NCI-H345 treated with DMSO at 0.1 percent for 48 hours (cell line): ENCODE results near the gene LY6G6D.

Experiments used
- DNase-seq: peaks from one replicate; lab custom pipeline; 2025; ENCODE audit not compliant: unreplicated experiment; lab: John Stamatoyannopoulos, UW

LY6G6D gene

DNA sequence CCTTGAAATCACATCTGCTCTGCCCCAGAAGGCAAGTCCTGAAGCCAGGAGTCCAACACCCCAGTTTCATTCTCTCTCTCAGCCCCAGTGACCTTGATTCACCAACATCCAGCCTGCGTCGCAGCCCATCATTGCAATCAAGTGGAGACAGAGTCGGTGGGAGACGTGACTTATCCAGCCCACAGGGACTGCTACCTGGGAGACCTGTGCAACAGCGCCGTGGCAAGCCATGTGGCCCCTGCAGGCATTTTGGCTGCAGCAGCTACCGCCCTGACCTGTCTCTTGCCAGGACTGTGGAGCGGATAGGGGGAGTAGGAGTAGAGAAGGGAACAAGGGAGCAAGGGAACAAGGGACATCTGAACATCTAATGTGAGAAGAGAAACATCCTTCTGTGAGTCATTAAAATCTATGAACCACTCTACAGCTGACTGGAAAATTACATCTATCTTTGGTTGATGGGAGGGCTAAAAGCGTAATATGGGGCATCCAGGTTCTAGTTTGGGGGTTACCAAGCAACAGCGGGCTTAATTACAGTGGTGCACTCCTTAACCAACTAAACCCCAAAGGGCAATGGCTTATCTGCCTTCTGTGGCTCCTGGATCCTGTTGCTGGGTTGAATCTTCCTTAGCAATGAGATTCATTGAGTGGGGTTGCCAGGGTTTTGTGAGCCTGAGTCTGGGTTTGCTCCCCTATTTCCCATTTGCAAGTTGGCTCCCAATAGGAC lies 2.5 kb downstream of the LY6G6D start:
- DNase-seq, result no peak

DNA sequence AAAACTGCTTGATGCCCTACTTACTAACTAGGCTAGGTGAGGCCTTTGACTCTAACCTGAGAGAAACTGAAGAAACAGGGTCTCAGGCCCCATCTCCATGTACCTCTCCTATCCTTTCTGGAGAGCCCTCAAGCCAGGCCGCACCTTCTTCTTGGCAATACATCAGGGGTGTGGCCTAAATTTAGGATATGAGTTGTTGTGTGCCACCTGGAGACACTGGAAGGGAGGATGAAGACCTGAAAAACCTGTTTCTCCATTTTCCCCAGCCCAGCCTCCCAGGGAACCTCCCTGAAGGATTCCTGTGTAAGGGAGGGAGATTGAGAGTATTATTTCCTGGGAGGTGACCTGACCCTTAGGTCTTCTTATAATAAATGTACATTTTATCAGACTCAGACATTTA lies 3.1 kb downstream of the LY6G6D start:
- peak; percentile 13 for DNase-seq

DNA sequence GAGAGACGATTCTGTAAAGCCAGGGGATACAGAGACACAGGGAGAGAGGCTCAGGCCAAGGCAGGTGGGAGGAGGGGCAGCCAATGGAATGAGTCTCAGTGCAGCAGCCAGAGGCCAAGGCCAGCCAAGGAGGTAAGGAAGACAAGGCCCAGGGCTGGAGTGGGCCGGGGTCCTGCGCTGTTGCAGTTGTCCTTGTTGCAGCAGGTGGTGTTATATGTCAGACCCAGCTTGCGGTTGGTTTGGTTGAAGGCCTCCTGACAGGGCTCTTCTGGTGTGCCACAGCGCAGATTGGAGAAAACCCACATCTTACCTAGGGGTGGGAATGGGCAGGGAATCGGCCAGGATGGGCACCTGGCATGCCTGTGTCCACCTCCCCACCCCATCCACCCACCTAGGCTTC lies 3.9 kb downstream of the LY6G6D start:
- no peak for DNase-seq

DNA sequence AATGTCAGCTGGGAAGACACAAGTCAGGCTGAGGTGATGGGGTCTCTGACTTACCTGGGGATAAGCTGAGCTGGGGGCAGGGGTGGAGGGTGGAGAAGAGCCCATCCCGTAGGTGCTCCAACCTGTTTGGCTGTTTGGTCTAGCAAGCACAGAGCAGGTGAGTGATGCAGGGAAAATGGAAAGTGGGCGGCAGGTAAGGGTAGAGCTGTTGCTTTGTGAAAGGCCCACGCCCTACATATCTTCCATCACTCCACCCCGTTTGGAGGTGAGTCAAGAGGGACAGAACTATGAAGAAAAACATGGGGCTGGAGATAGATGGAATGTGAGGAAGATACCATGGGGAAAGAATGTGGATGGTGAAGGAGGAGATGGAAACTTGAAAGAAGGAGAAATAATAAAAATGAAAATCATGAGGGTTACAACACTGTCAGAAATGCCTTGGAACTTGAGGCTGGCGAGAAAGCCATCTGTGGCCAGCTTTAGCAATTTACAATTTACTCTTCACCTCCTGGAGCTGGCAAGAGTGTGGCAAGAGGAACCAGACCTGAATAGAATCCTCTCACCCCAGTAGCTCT lies 5.1 kb downstream of the LY6G6D start:
- no peak for DNase-seq

DNA sequence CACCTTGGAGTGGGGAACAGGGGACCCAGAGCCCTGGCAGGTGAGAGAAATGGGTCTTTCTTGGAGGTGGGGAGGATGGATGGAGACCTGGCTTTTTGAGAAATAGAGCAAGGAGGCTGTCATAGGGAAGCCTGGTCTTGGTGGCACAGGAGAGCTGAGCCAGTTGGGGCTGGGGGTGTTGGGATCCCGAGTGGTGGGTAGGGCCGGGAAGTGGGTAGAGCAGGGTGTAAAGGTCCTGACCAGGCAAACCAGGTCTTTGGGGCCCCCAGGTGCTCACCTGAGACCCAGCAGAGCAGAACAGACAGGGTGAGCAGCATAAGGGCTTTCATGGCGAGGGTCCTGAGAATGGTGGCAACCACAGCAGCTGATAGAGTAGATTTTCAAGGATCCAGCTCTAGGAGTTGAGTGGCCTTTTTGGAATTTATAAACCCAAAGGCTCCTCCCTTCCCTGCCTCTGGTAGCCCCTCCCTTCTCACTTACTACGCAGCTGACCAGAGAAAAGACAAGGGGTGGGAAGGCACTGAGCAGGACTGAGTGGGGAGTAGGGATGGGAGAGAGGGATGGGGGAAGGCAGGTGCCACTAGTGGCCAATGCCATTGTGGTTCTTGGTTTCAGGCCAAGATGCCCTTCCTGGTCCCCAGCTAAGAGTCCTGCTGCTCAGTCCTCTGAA lies 6.3 kb downstream of the LY6G6D start, which contains the start of gene LY6G6C:
TSS of gene LY6G6C (minus strand) at position 396 of the 670 bp plus-strand sequence. CDS start at position 329, 67 bp downstream.
- DNase-seq, result no peak

DNA sequence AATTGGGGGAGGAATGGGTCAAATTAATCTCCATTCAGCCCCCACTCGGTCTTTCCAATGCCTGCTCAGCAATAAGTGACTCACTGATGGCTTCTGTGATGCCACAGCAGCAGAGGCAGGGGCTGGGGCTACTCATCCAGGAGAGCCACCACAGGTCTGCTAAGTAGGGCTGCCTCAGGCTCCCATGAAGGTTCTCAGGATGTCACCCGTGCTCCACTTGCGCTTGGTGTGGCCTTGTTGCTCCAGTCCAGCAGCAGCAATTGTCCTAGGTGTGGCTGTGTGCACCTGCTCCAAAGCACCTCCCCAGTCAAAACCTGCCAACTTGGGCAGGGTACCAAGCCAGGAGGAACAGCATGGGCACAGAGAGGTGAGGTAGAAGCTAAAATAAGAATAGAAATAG lies 7.0 kb downstream of the LY6G6D start:
- DNase-seq, result no peak

DNA sequence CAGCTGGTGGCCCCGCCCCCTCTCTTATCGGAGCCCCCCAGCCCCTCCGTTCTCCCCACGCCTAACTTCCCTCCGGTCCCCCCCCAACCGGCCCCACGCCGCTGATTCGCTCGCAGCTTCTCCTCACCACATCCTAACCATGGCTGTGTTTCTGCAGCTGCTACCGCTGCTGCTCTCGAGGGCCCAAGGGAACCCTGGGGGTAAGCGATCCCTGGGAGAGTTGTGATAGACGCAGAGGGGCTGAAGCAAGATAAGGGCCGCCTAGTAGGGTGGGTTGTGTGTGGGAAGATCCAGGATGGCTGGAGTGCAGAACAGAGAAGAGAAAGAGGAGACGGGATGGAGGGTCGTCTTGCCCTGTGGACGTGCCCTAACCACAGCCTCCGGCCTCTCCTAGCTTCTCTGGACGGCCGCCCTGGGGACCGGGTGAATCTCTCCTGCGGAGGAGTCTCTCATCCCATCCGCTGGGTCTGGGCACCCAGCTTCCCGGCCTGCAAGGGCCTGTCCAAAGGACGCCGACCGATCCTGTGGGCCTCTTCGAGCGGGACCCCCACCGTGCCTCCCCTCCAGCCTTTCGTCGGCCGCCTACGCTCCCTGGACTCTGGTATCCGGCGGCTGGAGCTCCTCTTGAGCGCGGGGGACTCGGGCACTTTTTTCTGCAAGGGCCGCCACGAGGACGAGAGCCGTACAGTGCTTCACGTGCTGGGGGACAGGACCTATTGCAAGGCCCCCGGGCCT lies 8.3 kb downstream of the LY6G6D start, which contains the start of gene MPIG6B:
TSS of gene MPIG6B (plus strand) at position 129 of the 735 bp plus-strand sequence. CDS start at position 140, 11 bp downstream.
- DNase-seq, result no peak

DNA sequence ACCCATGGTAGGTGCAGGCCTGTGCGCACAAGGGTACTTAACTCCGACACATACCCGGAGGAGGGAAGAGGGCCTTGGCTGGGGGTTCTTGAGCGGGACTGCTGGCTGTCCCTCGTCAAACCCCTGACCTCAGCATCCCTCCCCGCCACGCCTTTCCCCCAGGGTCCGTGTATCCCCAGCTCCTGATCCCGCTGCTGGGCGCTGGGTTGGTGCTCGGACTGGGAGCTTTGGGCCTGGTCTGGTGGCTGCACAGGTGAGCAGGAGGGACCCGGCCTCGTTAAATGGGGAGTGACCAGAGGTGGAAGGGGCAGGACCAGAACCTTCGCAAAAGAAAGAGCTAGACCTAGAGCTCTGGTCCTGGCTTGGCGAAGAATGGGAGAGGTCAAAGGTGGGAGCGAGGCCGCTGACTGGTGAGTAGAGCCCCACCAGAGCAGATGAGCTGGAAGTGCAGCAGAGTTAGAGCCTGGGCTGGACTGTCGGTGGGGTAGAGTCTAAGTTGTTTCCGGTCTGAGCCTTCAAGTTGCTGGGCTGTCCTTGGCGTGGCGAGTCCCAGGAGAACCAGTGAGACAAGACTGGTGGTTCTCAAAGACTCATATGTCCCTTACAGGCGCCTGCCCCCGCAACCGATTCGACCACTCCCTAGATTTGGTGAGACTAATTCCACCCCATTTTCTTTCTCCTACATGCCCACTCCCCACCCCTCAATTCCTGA lies 9.0 kb downstream of the LY6G6D start:
- no peak for DNase-seq

DNA sequence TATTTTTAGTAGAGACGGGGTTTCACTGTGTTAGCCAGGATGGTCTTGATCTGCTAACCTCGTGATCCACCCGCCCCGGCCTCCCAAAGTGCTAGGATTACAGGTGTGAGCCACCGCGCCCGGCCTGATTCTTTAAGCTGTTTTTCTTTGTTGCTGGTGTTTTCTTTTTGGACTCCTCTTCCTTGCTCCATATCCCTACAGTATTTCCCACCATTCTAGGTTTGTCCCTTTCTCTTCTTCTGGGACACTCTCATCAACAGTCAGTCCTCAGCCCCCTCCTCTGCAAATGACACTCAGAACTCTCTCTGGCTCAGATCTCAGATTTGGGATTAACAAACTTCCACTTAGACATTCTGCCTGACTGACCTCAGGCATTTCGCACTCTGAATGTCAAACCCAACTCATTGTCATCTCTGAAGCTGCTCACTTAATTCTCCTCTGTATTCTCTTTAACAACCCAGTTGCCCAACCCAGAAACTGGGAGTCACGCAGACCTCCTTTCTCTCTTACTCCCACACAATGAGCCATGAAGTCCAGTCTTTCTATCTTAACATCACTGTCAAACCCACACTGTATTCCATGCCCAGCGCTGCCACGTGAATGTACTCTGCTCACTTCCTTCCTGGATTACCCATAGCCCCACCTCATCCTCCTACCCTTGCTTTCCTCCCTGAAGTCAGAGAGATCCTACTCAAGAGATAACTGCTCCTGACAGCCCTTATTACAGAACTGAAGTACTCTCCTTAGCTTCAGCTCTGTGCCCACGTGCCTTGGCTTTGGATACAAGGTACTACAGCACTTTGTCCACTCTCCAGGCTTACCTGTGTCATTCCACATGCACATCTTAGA lies 10.6 kb downstream of the LY6G6D start:
- DNase-seq, result no peak

DNA sequence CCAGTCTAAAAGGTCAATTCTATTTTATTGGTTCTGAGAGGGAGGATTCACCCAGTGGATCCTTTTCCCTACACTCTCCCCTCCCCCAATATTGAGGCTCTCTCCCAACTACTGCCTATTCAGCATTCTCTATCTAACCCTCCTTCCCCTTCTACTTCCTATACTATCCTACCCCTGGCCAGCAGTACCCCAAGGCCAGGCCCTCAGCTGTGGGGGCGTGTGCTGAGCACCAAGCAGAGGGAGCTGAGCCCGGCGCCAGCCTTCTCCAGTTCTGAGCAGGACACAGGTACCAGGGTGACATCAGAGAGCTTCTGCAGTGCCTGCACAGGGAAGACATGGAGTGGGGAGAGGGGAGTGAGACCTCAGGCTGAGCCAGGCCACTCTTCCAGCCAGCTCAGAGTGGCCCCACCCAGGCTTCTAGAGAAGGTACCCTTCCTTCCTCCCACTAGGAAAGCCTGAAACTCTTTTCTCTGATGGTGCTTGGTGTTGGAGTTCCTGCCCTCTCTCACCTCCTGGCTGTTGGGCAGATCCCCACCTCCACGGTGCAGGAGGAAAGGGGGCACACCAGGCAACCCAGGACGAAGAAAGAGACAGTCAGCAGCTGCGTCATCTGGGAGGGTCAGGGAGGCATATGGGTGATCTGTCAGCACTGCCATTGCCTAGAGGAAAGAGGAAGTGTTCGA lies 12.0 kb downstream of the LY6G6D start:
- DNase-seq, result no peak

DNA sequence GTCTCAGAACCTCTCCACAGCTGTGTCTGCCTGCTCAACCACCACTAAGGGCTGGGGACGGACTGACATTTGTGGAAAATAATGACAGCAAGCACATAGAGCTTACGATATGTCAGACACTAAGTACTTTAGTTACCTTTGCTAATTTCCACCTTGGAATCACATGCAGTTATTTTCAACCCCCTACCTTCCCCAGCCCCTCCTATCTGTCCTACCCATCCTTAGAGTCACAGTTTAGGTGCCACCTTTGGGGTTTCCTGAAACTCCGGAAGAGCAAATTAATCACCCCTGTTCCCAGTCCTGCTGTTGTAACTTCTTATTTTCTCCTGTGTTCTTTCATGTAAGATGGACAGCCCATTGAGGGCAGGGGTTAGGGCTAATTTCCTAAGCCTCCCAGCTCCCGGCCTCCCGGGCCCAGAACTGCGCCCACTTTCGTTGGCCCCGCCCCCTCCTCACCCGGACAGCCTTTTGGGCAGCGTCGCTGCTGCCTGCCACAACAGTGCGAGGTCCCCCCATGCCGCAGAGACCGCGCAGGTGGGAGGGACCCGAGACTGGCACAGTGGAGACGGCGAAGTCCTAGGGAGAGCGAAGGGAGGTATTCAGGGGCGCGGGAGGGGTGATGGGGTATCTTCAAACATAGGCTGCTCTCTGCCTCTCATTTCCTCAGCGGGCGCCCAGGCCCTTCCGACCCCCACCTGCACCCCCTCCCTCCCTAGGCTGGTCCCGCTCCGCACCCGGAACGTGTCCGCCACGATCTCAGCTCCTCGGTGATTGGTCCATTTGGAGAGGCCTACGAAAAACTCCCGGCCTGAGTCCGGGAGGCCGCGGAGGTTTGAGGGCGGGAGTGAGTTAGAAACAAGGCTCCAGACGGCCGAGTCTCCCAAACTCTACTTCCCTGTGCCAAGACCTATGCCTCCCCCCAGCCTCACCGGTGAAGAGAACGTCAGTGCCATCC lies 12.8 kb downstream of the LY6G6D start:
- no peak for DNase-seq

DNA sequence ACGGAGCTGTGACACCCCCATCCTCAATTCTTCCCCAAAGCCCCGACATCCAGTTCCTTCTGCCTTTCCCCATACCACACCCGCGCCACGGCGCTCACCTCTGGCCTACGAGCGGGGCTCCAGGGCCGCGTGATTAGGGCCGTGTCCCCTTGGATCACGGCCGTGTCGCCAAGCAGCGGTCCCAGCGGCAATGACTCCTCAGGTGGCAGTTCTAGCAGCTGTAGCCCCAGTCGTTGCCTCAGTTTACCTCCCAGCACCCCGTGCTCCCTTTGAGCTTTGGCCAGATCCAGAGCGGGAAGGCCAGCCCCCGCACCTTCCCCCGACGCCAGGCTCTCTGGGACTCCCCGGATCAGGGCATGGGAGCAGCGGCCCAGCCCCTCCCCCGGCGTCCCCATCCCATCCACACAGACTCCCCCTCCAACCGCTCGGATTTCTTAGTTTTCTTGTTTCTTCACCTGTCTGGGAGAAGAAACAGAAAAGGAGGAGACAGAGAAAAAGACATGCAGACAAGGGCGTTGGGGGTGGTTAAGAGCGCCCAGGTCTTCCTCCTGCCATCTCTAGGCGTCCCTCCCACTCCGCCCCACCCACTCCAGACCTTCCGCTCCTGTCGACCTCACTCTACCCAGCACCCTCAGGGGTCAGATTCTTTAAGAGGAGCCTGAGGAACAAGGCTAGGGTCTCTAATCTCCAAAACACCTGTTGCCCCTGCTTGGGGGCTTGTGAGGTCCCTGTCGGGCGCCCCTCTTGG lies 13.8 kb downstream of the LY6G6D start, which contains the start of gene DDAH2:
TSS of gene DDAH2 (minus strand) at position 533 of the 748 bp plus-strand sequence. CDS start at position 395, 138 bp downstream.
- DNase-seq, result no peak

DNA sequence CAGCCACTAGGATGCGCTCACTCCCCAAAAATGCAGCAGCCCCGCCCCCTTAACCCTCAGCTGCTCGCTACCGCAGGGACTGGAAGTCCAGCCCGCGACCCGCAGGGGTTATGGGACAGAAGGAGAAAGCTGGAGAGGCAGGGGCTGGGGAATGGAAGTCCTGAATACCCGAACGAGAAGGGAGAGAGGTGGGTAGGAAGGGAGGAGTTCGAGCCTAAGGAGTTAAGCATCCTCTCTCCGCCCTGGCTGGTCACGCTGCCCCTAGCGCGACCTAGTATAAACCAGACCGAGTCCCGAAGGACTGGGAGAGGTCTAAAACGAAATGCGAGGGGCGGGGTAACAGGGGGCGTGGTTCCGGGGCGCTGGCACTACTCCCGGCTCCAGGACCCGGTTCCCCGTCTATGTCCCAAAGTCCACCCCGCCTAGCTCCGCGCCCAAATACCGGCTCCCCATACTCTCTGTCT lies 14.4 kb downstream of the LY6G6D start:
- DNase-seq, result peak; percentile 68

DNA sequence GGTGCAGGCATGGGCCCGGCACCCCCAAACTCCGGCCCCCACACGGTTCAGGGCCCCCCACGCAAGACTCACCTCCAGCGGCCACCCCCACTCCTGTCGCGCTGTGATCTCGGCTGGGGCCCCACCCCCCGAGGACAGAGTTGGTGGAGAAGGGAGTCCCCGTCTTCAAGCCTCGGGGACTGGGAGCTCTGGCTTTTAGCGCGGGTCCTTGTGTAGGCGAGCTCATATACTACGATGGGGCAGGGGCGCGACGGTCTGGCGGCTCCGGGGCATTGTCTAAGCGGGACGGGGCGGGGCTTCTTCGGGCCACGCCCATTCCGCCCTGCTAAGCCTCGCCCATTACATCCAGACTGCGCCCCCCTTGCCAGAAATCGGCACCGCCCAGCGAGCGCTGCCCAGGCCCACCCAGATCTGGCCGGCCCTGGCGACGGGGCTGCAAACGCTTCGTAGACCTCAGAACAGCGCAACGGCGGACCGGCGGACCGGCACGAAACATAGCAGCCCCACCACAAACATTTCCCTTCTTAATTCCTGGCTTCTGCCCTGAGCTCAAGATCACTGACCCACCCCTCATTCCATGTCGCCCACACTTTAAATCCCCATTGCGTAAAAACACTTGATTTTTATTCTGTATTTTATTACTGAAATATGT lies 15.0 kb downstream of the LY6G6D start:
- DNase-seq, result peak; percentile 41

DNA sequence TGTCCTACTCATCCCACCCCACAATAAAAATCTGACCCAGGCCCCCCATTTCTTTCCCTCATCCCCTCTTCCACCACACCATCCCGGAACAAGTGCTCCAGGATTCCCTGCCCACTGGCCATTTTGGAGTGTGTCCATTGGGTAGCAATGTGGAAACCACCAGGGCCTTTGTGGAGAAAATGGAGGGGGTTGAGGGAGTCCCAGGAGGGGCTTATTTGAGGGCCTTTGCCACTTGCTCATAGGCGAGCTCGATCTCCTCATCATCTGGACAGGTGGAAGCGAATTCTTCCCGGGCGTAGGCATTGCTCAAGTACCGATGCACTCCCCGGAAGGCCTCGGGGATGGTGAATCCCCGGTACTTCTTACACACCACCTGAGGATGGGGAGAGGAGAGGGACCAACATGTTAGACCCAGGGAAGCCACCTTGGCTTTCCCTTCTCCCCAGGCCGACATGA lies 15.5 kb downstream of the LY6G6D start:
- DNase-seq, result no peak

DNA sequence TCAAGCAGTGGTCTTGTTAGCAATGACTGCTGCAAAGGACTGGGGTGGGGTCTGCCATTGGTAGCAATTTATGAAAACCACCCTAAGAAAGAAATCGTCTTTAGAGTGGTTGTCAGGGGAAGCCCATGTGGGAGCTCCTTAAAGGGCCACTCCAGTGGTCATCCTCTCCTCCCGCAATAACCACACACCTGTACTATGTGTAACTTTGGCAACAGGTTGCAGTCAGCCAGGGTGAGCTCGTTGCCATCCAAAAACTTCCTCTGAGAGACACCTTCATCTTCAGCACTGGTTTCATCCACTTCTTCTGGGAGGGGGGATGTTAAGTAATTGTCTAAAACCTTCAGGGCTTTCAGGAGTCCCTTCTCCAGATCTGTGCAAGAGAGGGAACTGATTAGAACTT lies 16.9 kb downstream of the LY6G6D start:
- no peak for DNase-seq

DNA sequence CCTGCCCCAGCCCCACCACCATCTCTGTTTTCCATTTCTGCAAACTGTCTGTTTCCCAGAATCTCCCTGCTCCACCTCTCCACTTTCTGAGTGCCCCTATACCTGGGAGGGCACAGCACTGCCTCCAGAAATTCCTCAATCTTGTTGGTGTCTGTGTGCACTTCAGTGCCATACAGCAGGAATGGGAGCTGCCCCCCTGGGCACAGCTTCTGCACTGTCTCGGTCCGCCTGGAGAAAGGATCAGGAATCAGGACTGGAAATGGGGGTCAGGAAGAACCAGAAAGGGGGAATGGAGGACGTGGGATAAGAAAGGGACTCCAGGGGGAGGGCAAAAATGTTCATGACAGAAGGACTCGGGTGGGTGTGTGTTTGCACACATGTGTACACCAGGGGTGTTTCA lies 18.6 kb downstream of the LY6G6D start:
- no peak for DNase-seq
